Measurements from ENCODE around the gene ANKK1. TPM values are rescaled to one million over a fixed set of nuclear protein-coding genes. Genes with fewer than 3 reads are reported as not detected.

ANKK1 gene
- total and polyA plus RNA-seq, 2 of the 8 experiments (the other 6 are each of a cell fraction or from before 2014, with no cell fraction given), result 0.11 TPM; not detected in 1

DNA sequence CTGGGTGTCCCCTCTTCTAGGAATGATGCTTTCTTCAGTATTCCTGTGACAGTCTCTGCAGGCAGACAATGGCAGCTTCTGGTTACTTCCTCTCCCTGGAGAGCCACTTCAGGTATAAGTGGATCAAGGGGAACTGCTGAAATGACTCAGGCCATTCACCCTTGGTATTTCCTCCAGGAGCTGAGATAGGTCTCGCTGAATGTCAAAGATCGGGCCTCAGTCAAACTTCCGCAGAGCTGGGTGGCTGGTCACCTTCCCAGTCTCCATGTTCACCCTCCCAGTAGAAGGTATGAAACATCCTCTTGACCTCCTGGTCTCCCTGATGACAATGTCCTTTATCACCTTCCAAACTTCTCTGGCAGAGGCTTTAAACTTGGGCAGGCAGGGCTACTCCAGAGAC is 1.8 kb upstream of the ANKK1 start:
- H3K9me3 ChIP-seq (ENCODE audit: insufficient read depth in 2 of 2, low read depth in 1 of 2, low read length in 1 of 2), result no peaks in the 10 kb centered on the region
- CTCF ChIA-PET (ENCODE audit: partially characterized antibody), result interaction anchor here (1.1 to 4.2 kb wide), 9 partner anchors 9 to 344 kb away, joined by 3 to 18 read pairs (median 6); no protein-coding TSS in a partner anchor
- H3K79me1 ChIP-seq (ENCODE audit: low read depth, low read length), result no peaks in the 10 kb centered on the region
- no peaks in the 10 kb centered on the region for H3K23me2 ChIP-seq (ENCODE audit: low read depth, low read length)
- no peak overlapping the region for H2BK120ac ChIP-seq (replicated peaks; ENCODE audit: low read depth, low read length)
- H3K23ac ChIP-seq (ENCODE audit: insufficient read length), result no peak overlapping the region
- H4K91ac ChIP-seq (replicated peaks; ENCODE audit: insufficient read length, low read length), result no peak overlapping the region
- POLR2A ChIA-PET (ENCODE audit: partially characterized antibody), result interaction anchor here (1.4 kb wide), 1 partner anchor 19 kb away, joined by 3 read pairs; no protein-coding TSS in a partner anchor
- no peak overlapping the region for H2AFZ ChIP-seq (ENCODE audit: low read length)
- FAIRE-seq (no peak), DNase-seq (ENCODE audit: low read depth in 1 of 2, low spot score in 2 of 2) (no peak)
- no peak overlapping the region for H4K5ac ChIP-seq (ENCODE audit: insufficient read length, low read depth, low read length)
- H2BK5ac ChIP-seq (ENCODE audit: low read depth, low read length), result no peak overlapping the region
- H3K27me3 ChIP-seq (replicated peaks in 1 of 4; ENCODE audit: control insufficient read depth in 3 of 4, extremely low read depth in 1 of 4, insufficient read depth in 3 of 4, low read length in 3 of 4), result peaks cover 0 to 8% (median 4%) of the 10 kb centered on the region in 4 experiments; a peak in 3 of 7 replicates
- no peaks in the 10 kb centered on the region for H4K20me1 ChIP-seq (replicated peaks in 1 of 2; ENCODE audit: control insufficient read depth in 1 of 2, insufficient read depth in 2 of 2, low read length in 2 of 2)
- H4K8ac ChIP-seq (ENCODE audit: extremely low read depth, insufficient read depth, low read length), result no peak overlapping the region
- no peak overlapping the region for H2AK5ac ChIP-seq (ENCODE audit: low read depth, low read length)
- H3K4me2 ChIP-seq (ENCODE audit: insufficient read depth in 1 of 2, low read depth in 2 of 2, low read length in 2 of 2), result no peak overlapping the region
- H2BK12ac ChIP-seq (ENCODE audit: low read depth, low read length), result no peak overlapping the region; the same call in 1 of the 2 replicates
- H3K4me3 ChIP-seq (ENCODE audit: extremely low read depth in 1 of 4, insufficient read depth in 2 of 4, low read depth in 3 of 4, low read length in 4 of 4), result no peak overlapping the region
- no peak overlapping the region for H3K9ac ChIP-seq (replicated peaks in 1 of 4; ENCODE audit: extremely low read depth in 1 of 4, low read depth in 3 of 4, low read length in 3 of 4)
- H3K56ac ChIP-seq (replicated peaks; ENCODE audit: insufficient read length, low read depth, low read length), result no peak overlapping the region
- H3K36me3 ChIP-seq (ENCODE audit: control insufficient read depth in 2 of 4, insufficient read depth in 4 of 4, low read length in 3 of 4), result no peaks in the 10 kb centered on the region
- no peak overlapping the region for H2BK15ac ChIP-seq (ENCODE audit: low read length)
- no peak overlapping the region for H3K27ac ChIP-seq (ENCODE audit: low read depth, low read length)
- no peak overlapping the region for H3K4ac ChIP-seq (replicated peaks; ENCODE audit: insufficient read length, low read depth, low read length)
- no peak overlapping the region for H2BK20ac ChIP-seq (ENCODE audit: low read length)
- WGBS, 2 experiments (ENCODE audit: extremely low coverage in 1 of 2, insufficient coverage in 1 of 2, insufficient read length in 1 of 2, insufficient replicate concordance in 2 of 2, low coverage in 1 of 2, low lambda C conversion rate in 2 of 2, missing lambda C conversion rate in 1 of 2), result 100% methylated on average over 3 of the region's 3 CpGs; no CpG with 5 or more reads in 1 of the 2 experiments
- no peak overlapping the region for H3K14ac ChIP-seq (ENCODE audit: insufficient read length)
- H3K79me2 ChIP-seq (ENCODE audit: control insufficient read depth in 1 of 2, insufficient read depth in 2 of 2, low read length in 2 of 2), result no peaks in the 10 kb centered on the region
- H3K18ac ChIP-seq (ENCODE audit: extremely low read depth, low read length), result no peak overlapping the region
- H3K4me1 ChIP-seq (replicated peaks in 1 of 4; ENCODE audit: control insufficient read depth in 3 of 4, insufficient read depth in 4 of 4, low read length in 3 of 4), result peaks cover 4 to 10% (median 8%) of the 10 kb centered on the region in 4 experiments; a peak in 5 of 7 replicates
- no peak for TF ChIP-seq SIX5 (IDR thresholded peaks at IDR 0.05; ENCODE audit: low read depth, low read length)
- TF ChIP-seq RNF2 (IDR thresholded peaks at IDR 0.05; ENCODE audit: borderline replicate concordance, low read depth, low read length, missing control alignments, poor library complexity, severe bottlenecking), result no peak
- no peak for TF ChIP-seq JUND (IDR thresholded peaks at IDR 0.05; ENCODE audit: low read length)
- no peak for TF ChIP-seq NRF1 (IDR thresholded peaks at IDR 0.05; ENCODE audit: low read depth, low read length)
